CD4-positive, alpha-beta T cell treated with Interferon gamma for 1 hour (primary cell): ENCODE results near the gene FZD4.

Experiments used
- DNase-seq: peaks from one replicate; pipeline ENCODE4 v3.0.0-alpha.2; 2020

The FZD4 gene

GRCh38 chr11:86904001-86904400, 51.2 kb downstream of the FZD4 start:
- no peak for DNase-seq

DNA sequence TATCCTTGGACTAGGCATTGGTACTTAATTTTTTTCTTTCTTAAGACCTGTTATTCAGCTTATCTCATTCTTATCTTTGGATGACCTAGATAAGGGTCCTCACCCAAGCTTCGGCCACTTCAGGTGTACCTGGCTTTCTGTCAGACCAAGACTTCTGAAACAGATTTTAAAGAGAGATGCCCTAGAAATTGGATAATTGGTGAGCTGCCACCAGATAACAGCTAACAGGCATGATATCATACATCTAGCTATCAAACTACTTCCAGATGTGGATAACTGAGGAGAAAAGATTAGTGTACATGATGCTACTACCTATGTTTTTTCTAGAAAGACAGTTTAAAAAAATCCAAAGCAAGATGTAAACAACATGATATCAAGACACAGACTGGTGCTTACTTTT, 52.9 kb downstream of the FZD4 start:
- DNase-seq: no peak

DNA sequence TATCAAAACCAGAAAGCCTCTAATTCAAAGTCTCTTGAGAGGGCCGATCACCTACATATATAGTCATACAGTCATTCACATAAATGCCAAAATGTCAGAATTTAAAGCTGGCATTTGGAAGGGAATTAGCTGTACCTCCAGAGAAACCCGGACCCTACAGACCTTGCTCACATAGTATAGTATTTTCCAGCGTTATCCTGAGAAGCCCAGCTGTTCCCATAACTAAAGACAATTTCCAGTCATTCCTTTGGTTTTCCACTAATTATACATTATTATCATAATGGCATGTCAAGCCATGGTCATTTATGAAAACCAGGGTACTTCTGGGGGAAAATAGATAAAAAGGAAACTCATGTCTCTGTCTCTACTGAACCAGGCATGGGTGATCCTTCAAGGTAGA, 53.6 kb downstream of the FZD4 start:
- DNase-seq: no peak

DNA sequence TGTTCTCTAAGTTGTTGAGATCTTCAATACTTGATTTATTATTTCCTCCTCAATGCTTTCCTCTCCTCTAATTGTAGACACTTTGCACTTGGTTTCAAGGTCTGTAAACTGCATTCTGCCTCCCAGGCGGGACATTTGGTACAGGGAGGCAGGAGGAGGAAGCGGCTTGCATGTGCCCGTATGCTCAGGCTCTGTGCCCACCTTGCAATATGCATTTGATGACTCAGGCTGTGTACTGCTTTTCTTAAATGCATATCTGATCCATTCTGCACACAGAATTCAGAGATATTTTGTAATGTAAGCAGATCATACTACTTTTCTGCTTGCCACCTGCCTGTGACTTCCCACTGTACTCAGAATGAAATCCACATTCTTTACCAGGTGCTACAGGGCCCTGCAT, 55.0 kb downstream of the FZD4 start:
- no peak for DNase-seq

GRCh38 chr11:86898689-86899088, 56.5 kb downstream of the FZD4 start:
- DNase-seq: no peak

GRCh38 chr11:86896441-86896841, 58.8 kb downstream of the FZD4 start:
- DNase-seq: no peak
